Measurements from ENCODE around the gene C1QTNF3.
"Not testable (repeated sequence)": the region's sequence is repeated elsewhere in the genome, so short reads cannot be mapped to it uniquely, and the experiment has no call there.

Gene C1QTNF3

GRCh38 chr5:34047774-34048572, 5.0 kb upstream of the C1QTNF3 start:
- no peak for DNase-seq

DNA sequence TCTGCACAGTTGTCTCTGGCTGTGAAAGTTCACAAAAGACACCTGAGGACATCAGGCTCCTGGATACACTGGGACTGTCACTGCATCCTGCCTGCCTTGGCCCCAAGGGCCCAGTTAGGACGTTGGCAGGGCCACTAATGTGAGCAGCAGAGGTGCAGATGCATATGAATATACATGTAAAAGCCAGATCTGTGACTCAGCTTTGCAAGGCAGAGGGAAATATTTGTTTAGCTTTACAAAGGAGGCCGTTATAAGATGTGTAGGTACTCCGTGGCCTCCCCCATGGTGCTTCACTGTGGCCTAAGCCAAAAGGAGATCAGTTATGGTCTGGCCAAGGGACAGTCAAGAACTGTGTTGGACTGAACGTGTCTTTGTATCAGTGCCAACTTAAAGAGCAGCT, 4.1 kb upstream of the C1QTNF3 start:
- no peak for DNase-seq

GRCh38 chr5:34045996-34046395, 3.0 kb upstream of the C1QTNF3 start:
- no peak for DNase-seq

DNA sequence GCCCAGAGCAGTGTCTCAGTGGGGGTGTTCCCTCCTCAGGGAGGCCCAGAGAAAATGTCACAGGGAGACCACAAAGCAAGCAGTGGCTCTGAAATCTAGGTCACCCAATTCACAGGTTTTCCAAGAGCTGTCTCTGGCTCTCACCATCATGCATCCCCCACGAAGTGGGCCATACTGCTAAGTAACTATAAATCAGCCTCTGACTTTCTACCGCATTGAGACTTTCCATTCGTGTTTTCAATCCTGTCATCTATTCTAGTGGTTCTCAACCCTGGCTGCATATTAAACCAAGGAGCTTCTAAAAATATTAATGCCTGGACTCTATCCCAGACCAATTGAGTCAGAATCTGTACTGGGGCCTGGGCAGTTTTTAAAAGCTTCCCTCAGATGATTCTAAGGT, 2.0 kb upstream of the C1QTNF3 start:
- DNase-seq, result no peak

- DNase-seq, result no peak
Measured at GRCh38 chr5:34042321-34042720, 692 bp downstream of the C1QTNF3 start.

- DNase-seq, result no peak
Measured at GRCh38 chr5:34041247-34041972, 1.6 kb downstream of the C1QTNF3 start.

DNA sequence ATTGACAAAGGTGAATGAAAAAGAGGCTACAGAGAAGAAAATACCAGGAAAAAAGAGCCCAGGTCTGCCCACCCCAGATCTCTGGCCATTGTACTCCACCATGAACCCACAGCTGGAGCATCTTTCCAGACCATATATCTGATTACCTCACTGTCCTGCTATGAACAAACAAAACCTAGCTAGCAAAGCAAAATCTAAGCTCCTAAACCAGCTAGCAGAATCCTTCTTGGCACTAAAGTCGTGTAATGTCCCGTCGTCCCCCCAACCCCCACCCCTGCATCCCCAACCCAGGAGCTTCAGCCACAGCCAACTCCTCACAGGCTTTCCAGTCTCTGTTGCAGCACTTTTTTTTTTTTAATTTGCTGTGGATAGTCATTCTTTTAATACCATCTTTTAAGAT, 2.5 kb downstream of the C1QTNF3 start:
- no peak for DNase-seq

DNA sequence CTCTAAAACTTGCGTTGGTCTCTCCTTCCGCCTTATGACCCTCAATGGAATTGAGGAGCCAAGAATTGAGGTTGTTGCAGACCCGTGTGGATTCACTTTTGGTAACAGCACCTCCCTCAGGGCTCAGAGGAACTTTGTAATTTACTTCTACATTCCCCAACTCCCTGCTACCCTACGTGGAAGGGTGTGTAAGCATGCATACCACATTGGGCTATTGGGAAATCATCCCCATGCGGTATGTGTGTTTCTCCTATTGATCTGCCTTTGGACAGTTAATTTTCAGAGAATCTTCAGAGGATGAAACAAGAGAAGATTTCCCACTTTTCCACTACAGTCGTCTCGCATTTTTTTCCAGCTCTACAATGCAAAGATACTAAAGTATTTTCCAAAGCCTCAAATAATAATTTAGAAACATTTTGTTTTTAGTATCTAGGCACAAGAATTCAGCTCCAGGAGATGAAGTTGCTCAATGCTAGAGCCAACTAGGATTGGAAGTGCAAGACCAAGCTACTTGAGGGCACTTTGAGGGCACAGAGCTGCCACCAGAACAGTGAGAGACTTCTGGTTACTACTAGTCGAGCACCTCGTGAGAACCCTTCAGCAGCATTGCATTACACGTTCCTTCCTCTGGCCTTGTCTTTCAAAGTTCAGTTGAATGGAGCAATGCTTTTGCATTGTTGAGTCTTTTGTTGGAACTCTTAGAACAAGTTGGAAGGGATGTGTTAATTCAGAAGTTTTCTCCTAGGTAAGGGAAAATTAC, 3.4 kb downstream of the C1QTNF3 start:
- no peak for DNase-seq

DNA sequence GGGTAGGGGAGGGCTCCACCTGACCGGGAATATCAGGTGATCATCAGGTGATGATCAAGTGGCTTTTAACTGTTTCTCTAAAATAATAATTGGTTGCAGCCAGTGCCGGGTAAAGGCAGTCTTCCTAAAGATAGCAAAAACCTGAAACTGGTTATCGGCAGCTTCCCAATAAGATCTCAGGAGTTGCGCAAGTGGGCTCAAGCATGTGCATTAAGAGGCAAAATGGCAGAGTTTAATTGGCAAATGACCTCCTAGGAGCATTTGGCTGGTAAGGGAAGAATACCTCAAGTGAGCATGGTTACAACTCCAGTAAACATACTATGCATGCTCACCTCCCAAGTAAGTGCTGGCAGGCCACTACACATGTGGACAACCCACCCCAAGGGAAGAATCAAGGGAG, 4.2 kb downstream of the C1QTNF3 start:
- no peak for DNase-seq

DNA sequence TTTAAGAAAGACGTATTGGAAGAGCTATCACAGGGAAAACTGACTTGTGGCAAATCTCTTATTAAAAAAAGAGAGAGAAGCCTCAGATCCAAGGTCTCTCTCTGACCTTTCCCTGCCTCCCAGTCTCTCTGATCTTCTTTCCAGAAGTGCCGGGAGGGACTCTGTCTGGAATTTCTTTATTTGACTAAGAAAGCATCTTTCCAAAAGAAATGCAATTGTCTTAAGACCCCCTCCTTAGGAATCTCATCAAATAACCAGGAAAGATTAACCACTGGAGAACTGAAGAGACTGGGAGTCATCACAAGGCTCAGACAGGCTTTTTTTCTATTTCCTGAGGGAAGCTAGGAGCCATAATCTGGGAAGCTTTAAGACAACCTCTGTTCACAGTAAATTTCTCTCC, 4.6 kb downstream of the C1QTNF3 start:
- DNase-seq, result no peak

- no peak for DNase-seq
Measured at GRCh38 chr5:34037726-34038125, 5.3 kb downstream of the C1QTNF3 start.

GRCh38 chr5:34035756-34036155, 7.3 kb downstream of the C1QTNF3 start:
- no peak for DNase-seq

GRCh38 chr5:34034534-34035327, 8.3 kb downstream of the C1QTNF3 start:
- no peak for DNase-seq

DNA sequence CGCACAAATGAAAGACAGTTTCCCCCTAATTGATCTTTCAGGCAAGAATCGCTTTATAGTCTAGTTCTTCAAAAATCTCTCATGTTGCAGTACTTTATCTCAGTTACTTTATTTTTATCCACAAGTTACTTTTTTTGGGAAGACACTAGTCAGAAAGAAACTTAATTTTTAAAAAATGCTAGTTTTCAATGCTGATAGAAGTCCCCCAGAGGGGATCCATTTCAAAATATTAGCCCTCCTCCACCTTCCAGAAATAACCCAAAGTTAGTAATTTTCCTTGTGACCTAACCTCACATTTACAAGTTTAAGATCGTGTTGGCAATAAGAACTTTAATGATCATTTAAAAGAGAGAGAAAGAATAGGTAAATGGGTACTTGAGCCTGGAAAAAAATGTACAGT, 11.0 kb downstream of the C1QTNF3 start:
- DNase-seq, result no peak

- DNase-seq, result no peak
Measured at GRCh38 chr5:34031117-34031516, 11.9 kb downstream of the C1QTNF3 start.

DNA sequence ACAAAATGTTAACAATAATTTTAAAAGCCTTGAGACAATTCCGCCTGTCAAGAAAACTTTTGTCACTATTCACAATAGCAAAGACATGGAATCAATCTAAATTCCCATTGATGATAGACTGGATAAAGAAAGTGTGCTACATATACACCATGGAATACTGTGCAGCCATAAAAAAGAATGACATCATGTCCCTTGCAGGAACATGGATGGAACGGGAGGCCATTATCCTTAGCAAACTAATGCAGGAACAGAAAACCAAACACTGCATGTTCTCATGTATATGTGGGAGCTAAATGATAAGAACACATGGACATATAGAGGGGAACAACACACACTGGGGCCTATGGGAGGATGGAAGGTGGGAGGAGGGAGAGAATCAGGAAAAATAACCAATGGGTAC, 12.4 kb downstream of the C1QTNF3 start:
- not testable (repeated sequence) for DNase-seq

- no peak for DNase-seq
Measured at GRCh38 chr5:34030048-34030447, 13.0 kb downstream of the C1QTNF3 start.

GRCh38 chr5:34028349-34028748, 14.7 kb downstream of the C1QTNF3 start:
- no peak for DNase-seq

- DNase-seq, result no peak
Measured at GRCh38 chr5:34026089-34026761, 16.8 kb downstream of the C1QTNF3 start.

- no peak for DNase-seq
Measured at GRCh38 chr5:34022121-34022705, 20.8 kb downstream of the C1QTNF3 start.

- DNase-seq, result no peak
Measured at GRCh38 chr5:34021334-34021733, 21.7 kb downstream of the C1QTNF3 start.

DNA sequence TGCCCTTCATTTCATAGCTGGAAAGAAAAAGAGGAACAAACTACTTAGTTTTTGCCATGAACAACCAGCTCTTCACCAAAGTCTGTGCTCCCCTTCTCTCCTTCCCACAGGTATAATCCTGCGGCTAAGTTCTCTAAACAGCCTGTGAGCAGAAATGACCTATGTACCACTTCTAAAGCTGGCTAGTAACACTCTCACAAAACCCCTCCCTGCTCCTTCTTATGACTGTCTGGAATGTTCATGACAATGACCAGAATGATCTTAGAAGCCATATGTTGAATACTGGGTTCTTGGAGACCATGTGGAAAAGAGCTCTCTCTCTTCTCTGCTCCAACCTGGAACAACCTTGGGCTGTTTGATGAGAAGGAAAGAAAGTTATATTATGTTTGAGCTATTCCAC, 22.3 kb downstream of the C1QTNF3 start:
- DNase-seq, result no peak

Data from NCI-H774 (cell line).